ENCODE measurements around the gene TGFB2. TPM values are rescaled to one million over a fixed set of nuclear protein-coding genes. Genes with fewer than 3 reads are reported as not detected.

Gene TGFB2
- total and polyA plus RNA-seq, 8 donors = 0.35 to 13.6 (median 2.3) TPM; not detected in 1

GRCh38 chr1:218330043-218330623, 15.0 kb upstream of the TGFB2 start:
- no peak overlapping the region for H3K27ac ChIP-seq
- peak in 1 of 2 donors; percentile 73 for DNase-seq
- no peaks in the 10 kb centered on the region for H3K4me1 ChIP-seq
- TF ChIP-seq CTCF (IDR thresholded peaks at IDR 0.05) (peak in 3 of 7 experiments; percentile 59 to 70 (median 67)), POLR2A (IDR thresholded peaks at IDR 0.05) (no peak)
- no peak overlapping the region for H3K4me3 ChIP-seq
- 22 to 30% (median 26%) methylated on average over 4 of the region's 4 CpGs for WGBS, 5 donors
- intact Hi-C loops (cut with DNase I; ENCODE audit: low total_unique reads) = loop anchor here (10.0 kb wide), 1 partner anchor 195 kb away; no protein-coding TSS in a partner anchor
- H3K36me3 ChIP-seq = peaks cover 0 to 3% (median 0%) of the 10 kb centered on the region in 4 donors
- H3K27me3 ChIP-seq = no peaks in the 10 kb centered on the region
- no peaks in the 10 kb centered on the region for H3K9me3 ChIP-seq

DNA sequence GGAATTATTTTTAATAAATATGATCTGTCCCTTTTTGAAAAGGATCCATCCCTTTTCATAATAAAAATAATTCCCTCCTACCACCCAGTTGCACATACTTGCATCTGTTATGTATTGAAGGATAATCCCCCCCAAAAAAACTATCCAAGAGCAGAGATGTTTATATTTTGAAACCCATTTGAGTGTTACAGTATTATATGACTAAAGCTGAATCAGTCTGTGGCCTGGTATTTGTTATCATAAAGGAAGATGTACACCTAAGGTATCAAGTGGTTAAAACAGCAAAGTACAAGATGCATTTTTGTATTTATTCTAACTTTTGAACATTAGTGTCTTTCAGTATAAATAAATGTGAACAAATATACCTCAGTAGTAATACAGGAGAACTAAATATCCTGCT, 12.7 kb upstream of the TGFB2 start:
- no peaks in the 10 kb centered on the region for H3K9me3 ChIP-seq
- H3K27ac ChIP-seq = no peak overlapping the region
- no peak overlapping the region for H3K4me3 ChIP-seq
- DNase-seq = no peak
- H3K27me3 ChIP-seq = no peaks in the 10 kb centered on the region
- H3K4me1 ChIP-seq = peaks cover 0 to 3% (median 0%) of the 10 kb centered on the region in 4 donors
- intact Hi-C loops (cut with DNase I; ENCODE audit: low total_unique reads) = loop anchor here (10.0 kb wide), 1 partner anchor 192 kb away; no protein-coding TSS in a partner anchor
- TF ChIP-seq EP300 (IDR thresholded peaks at IDR 0.05) = no peak
- TF ChIP-seq POLR2AphosphoS5 (IDR thresholded peaks at IDR 0.05) = no peak
- no peak for TF ChIP-seq POLR2A (IDR thresholded peaks at IDR 0.05)
- no peak for TF ChIP-seq CTCF (IDR thresholded peaks at IDR 0.05)
- H3K36me3 ChIP-seq = peaks cover 0 to 3% (median 0%) of the 10 kb centered on the region in 4 donors

DNA sequence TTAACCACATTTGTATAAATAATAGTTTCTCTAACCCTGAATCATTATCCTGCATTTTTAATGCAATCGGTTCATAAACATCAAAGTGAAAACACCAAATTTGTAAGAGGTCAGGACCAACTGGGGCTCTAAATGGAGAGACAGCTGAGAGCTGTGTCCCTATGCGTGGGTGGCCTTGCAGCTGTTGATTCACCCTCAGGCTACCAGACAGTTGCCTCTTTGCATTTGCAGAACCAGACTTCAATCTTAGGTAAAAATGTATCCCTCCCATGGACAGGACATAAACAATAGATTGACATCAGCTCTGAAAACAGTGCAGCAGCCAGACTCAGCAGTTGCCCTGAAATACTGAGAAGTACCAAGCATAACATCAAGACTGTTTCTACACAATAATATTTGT, 8.8 kb upstream of the TGFB2 start:
- Histone ChIP-seq H3K27me3 (no peaks in the 10 kb centered on the region), H3K4me3 (no peak overlapping the region), H3K27ac (no peak overlapping the region), H3K9me3 (no peaks in the 10 kb centered on the region), H3K36me3 (peaks cover 0 to 3% (median 0%) of the 10 kb centered on the region in 4 donors), H3K4me1 (peaks cover 0 to 3% (median 0%) of the 10 kb centered on the region in 4 donors)
- intact Hi-C loops (cut with DNase I; ENCODE audit: low total_unique reads) = loop anchor here (10.0 kb wide), 1 partner anchor 188 kb away; no protein-coding TSS in a partner anchor
- TF ChIP-seq POLR2AphosphoS5 (IDR thresholded peaks at IDR 0.05) (no peak), POLR2A (IDR thresholded peaks at IDR 0.05) (no peak), EP300 (IDR thresholded peaks at IDR 0.05) (no peak), CTCF (IDR thresholded peaks at IDR 0.05) (no peak)
- 68 to 88% (median 76%) methylated on average over 2 of the region's 2 CpGs for WGBS, 5 donors
- DNase-seq = no peak

GRCh38 chr1:218339267-218339831, 5.8 kb upstream of the TGFB2 start:
- intact Hi-C loops (cut with DNase I; ENCODE audit: low total_unique reads) = loop anchor here (10.0 kb wide), 1 partner anchor 185 kb away; no protein-coding TSS in a partner anchor
- no peaks in the 10 kb centered on the region for H3K27me3 ChIP-seq
- no peak overlapping the region for H3K4me3 ChIP-seq
- no peaks in the 10 kb centered on the region for H3K36me3 ChIP-seq
- no peaks in the 10 kb centered on the region for H3K9me3 ChIP-seq
- WGBS, 5 donors = 0 to 6% (median 2%) methylated on average over 1 of the region's 1 CpG
- DNase-seq = peak in 1 of 2 donors; percentile 69
- TF ChIP-seq POLR2A (IDR thresholded peaks at IDR 0.05) = no peak
- peak in 5 of 7 experiments; percentile 45 to 64 (median 63) for TF ChIP-seq CTCF (IDR thresholded peaks at IDR 0.05)
- H3K4me1 ChIP-seq = peaks cover 0 to 3% (median 0%) of the 10 kb centered on the region in 4 donors
- no peak overlapping the region for H3K27ac ChIP-seq

Data from stomach (tissue), 9 donors.